ENCODE results near the gene PIGU. TPM values are rescaled to one million over a fixed set of nuclear protein-coding genes. Genes with fewer than 3 reads are reported as not detected.
A peak's percentile ranks its signal among the peaks of the same experiment; 100 is the strongest.

PIGU gene
- total and polyA plus RNA-seq, 2 of the 13 experiments (the other 11 are each of a cell fraction or from before 2014, with no cell fraction given): 45.5 to 231 TPM

- intact Hi-C loops (cut with micrococcal nuclease; ENCODE audit: unreplicated experiment) (no loop called here), in situ Hi-C loops (cut with HindIII; ENCODE audit: extremely low pct_ligation_motif_present, low pct_unique_long_range_greater_than_20kb) (loop anchor here (5.0 kb wide), 1 partner anchor 175 kb away; no protein-coding TSS in a partner anchor)
- peak; percentile 1; the same call in 2 of the 3 replicates for ATAC-seq
- FAIRE-seq: no peak
- POLR2A ChIA-PET: interaction anchor here (0.6 to 16.2 kb wide), 7 partner anchors 7 to 90 kb away, joined by 3 to 168 read pairs (median 5); partner anchors contain the start of genes PIGU and TP53INP2
- CTCF ChIA-PET (ENCODE audit: low intra/inter-chr PET ratio, low total read pairs): no interaction called here
- no peak overlapping the region for H3K9ac ChIP-seq (ENCODE audit: insufficient read depth, low read depth, low read length)
- TSS peak; percentile 33 for BruUV-seq (replicated peaks)
- 89% methylated on average over 3 of the region's 3 CpGs for WGBS (ENCODE audit: low lambda C conversion rate)
- H2AFZ ChIP-seq (ENCODE audit: low read length): no peak overlapping the region
- H3K4me2 ChIP-seq (ENCODE audit: low read depth, low read length): peak overlapping the region; percentile 48
- H3K4me3 ChIP-seq (replicated peaks in 1 of 3; ENCODE audit: insufficient read depth in 1 of 3, low read depth in 2 of 3, low read length in 3 of 3): no peak overlapping the region
- DNase-seq (ENCODE audit: low spot score): no peak
- no peaks in the 10 kb centered on the region for H3K79me2 ChIP-seq (ENCODE audit: insufficient read depth, low read length)
- no peaks in the 10 kb centered on the region for H3K27me3 ChIP-seq (ENCODE audit: control insufficient read depth in 1 of 2, insufficient read depth in 2 of 2, low read length in 2 of 2)
- no peaks in the 10 kb centered on the region for H3K9me3 ChIP-seq (ENCODE audit: low read length)
- peaks cover 79% of the 10 kb centered on the region for H3K4me1 ChIP-seq (ENCODE audit: insufficient read depth, low read length)
- no peaks in the 10 kb centered on the region for H4K20me1 ChIP-seq (ENCODE audit: insufficient read depth, low read length)
- H3K27ac ChIP-seq (ENCODE audit: extremely low read length, insufficient read depth, low read length): peak overlapping the region; percentile 65
- H3K36me3 ChIP-seq (replicated peaks in 1 of 2; ENCODE audit: control insufficient read depth in 1 of 2, insufficient read depth in 2 of 2, low read length in 2 of 2): peaks cover 3 to 16% of the 10 kb centered on the region in 2 experiments; a peak in 4 of 5 replicates
- TF ChIP-seq ZNF274 (CRISPR knock-in tag; IDR thresholded peaks at IDR 0.05) (0 out of 2 replicates have a peak, but pooled peaks have one; percentile 66), FIP1L1 (IDR thresholded peaks at IDR 0.05; ENCODE audit: borderline replicate concordance, insufficient read depth, low read depth, low read length) (no peak), ZMYM4 (CRISPR knock-in tag; IDR thresholded peaks at IDR 0.05) (0 out of 2 replicates have a peak, but pooled peaks have one; percentile 6), ZFY (CRISPR knock-in tag; IDR thresholded peaks at IDR 0.05) (peak; percentile 15; the same call in 1 of the 2 replicates), ZNF329 (CRISPR knock-in tag; IDR thresholded peaks at IDR 0.05; ENCODE audit: low read depth) (no peak), ZNF772 (CRISPR knock-in tag; IDR thresholded peaks at IDR 0.05) (0 out of 2 replicates have a peak, but pooled peaks have one; percentile 4), ZNF724P (CRISPR knock-in tag; IDR thresholded peaks at IDR 0.05; ENCODE audit: borderline replicate concordance) (no peak), NRL (CRISPR knock-in tag; IDR thresholded peaks at IDR 0.05; ENCODE audit: borderline replicate concordance) (0 out of 2 replicates have a peak, but pooled peaks have one; percentile 50), ZNF737 (CRISPR knock-in tag; IDR thresholded peaks at IDR 0.05; ENCODE audit: borderline replicate concordance) (no peak), ZNF160 (CRISPR knock-in tag; IDR thresholded peaks at IDR 0.05) (no peak), KLF6 (CRISPR knock-in tag; IDR thresholded peaks at IDR 0.05) (no peak), PAF1 (CRISPR knock-in tag; IDR thresholded peaks at IDR 0.05) (0 out of 2 replicates have a peak, but pooled peaks have one; percentile 17), ZNF564 (CRISPR knock-in tag; IDR thresholded peaks at IDR 0.05) (peak; percentile 43; the same call in 1 of the 2 replicates), HOXA3 (CRISPR knock-in tag; IDR thresholded peaks at IDR 0.05) (0 out of 2 replicates have a peak, but pooled peaks have one; percentile 17), FOXC1 (CRISPR knock-in tag; IDR thresholded peaks at IDR 0.05; ENCODE audit: borderline replicate concordance) (0 out of 2 replicates have a peak, but pooled peaks have one; percentile 5), ZNF652 (CRISPR knock-in tag; IDR thresholded peaks at IDR 0.05; ENCODE audit: borderline replicate concordance, low read depth) (no peak), POLR2A (IDR thresholded peaks at IDR 0.05; ENCODE audit: insufficient read depth in 1 of 2, low read depth in 2 of 2, low read length in 2 of 2) (peak in 1 of 2 experiments; percentile 5; a peak in 1 of 4 replicates), ZBTB7B (CRISPR knock-in tag; IDR thresholded peaks at IDR 0.05) (peak; percentile 11; the same call in 1 of the 2 replicates)
- TF ChIP-seq, protein P1, sequence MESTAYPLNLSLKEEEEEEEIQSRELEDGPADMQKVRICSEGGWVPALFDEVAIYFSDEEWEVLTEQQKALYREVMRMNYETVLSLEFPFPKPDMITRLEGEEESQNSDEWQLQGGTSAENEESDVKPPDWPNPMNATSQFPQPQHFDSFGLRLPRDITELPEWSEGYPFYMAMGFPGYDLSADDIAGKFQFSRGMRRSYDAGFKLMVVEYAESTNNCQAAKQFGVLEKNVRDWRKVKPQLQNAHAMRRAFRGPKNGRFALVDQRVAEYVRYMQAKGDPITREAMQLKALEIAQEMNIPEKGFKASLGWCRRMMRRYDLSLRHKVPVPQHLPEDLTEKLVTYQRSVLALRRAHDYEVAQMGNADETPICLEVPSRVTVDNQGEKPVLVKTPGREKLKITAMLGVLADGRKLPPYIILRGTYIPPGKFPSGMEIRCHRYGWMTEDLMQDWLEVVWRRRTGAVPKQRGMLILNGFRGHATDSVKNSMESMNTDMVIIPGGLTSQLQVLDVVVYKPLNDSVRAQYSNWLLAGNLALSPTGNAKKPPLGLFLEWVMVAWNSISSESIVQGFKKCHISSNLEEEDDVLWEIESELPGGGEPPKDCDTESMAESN (CRISPR knock-in tag; conservative IDR thresholded peaks at IDR 0.05): 0 out of 2 replicates have a peak, but pooled peaks have one; percentile 3
- TF ChIP-seq, protein P2, sequence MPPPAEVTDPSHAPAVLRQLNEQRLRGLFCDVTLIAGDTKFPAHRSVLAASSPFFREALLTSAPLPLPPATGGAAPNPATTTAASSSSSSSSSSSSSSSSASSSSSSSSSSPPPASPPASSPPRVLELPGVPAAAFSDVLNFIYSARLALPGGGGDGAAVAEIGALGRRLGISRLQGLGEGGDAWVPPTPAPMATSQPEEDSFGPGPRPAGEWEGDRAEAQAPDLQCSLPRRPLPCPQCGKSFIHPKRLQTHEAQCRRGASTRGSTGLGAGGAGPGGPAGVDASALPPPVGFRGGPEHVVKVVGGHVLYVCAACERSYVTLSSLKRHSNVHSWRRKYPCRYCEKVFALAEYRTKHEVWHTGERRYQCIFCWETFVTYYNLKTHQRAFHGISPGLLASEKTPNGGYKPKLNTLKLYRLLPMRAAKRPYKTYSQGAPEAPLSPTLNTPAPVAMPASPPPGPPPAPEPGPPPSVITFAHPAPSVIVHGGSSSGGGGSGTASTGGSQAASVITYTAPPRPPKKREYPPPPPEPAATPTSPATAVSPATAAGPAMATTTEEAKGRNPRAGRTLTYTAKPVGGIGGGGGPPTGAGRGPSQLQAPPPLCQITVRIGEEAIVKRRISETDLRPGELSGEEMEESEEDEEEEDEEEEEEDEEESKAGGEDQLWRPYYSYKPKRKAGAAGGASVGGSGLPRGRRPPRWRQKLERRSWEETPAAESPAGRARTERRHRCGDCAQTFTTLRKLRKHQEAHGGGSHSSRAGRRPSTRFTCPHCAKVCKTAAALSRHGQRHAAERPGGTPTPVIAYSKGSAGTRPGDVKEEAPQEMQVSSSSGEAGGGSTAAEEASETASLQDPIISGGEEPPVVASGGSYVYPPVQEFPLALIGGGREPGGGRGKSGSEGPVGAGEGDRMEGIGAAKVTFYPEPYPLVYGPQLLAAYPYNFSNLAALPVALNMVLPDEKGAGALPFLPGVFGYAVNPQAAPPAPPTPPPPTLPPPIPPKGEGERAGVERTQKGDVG (CRISPR knock-in tag; IDR thresholded peaks at IDR 0.05; ENCODE audit: borderline replicate concordance): no peak
Observed at GRCh38 chr20:34711813-34712430, 35.0 kb upstream of the PIGU start.
